GM18861 (cell line): ENCODE data around the gene PLD1.
"Not testable (repeated sequence)": the region's sequence is repeated elsewhere in the genome, so short reads cannot be mapped to it uniquely, and the experiment has no call there.

Source experiments
- ATAC-seq: cut with Tn5 transposase; IDR thresholded peaks from one replicate; pipeline ENCODE4 v1.9.1; 2021; ENCODE audit not compliant: unreplicated experiment

PLD1 gene

GRCh38 chr3:171748064-171748924 is 62.0 kb downstream of the PLD1 start:
- ATAC-seq: no peak

- no peak for ATAC-seq
Observed at GRCh38 chr3:171747223-171747920, 62.9 kb downstream of the PLD1 start.

DNA sequence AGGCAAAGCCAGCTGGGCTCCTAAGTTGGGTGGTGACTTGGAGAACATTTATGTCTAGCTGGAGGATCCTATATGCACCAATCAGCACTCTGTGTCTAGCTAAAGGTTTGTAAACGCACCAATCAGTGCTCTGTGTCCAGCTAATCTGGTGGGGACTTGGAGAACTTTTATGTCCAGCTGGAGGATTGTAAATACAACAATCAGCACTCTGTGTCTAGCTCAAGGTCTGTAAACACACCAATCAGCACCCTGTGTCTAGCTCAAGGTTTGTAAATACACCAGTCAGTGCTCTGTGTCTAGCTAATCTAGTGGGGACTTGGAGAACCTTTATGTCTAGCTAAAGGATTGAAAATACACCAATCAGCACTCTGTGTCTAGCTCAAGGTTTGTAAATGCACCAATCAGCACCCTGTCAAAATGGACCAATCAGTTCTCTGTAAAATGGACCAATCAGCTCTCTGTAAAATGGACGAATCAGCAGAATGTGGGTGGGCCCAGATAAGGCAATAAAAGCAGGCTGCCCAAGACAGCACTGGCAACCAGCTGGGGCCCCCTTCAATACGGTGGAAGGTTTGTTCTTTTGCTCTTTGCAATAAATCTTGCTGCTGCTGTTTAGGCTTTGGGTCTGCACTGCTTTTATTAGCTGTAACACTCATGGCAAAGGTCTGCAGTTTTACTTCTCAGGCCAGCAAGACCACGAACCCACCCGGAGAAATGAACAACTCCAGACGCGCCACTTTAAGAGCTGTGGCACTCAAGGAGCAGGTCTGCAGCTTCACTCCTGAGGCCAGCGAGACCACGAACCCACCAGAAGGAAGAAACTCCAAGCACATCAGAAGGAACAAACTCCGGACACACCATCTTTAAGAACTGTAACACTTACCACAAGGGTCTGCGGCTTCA is 63.7 kb downstream of the PLD1 start:
- ATAC-seq: not testable (repeated sequence)

GRCh38 chr3:171745577-171746319 is 64.5 kb downstream of the PLD1 start:
- ATAC-seq: no peak

DNA sequence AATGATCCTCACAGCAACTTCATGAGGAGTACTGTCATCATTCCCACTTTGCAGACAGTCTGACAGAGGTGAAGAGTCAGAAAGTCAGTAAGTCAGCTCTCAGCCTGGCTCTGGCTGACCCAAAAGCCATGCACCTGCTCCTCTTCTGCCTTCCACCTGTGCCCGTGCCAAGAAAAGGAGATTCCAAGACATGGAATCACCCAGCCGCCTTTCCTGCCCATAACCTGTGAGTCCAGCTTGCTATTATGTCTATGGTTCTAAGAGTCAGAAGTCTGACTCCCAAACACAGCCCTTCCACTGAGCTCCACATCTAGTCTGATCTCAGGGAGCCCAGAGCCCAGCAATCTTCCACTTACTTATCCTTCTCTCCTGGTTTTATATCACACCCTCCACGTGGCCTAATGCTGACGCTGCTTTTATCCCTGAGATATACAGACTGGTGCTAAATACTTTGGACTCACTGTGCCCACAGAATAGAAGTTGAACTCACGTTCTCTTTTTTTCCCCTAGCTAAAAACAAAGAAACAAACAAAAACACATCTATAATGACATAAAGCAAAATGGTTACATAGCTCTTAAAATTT is 66.0 kb downstream of the PLD1 start:
- ATAC-seq: no peak

DNA sequence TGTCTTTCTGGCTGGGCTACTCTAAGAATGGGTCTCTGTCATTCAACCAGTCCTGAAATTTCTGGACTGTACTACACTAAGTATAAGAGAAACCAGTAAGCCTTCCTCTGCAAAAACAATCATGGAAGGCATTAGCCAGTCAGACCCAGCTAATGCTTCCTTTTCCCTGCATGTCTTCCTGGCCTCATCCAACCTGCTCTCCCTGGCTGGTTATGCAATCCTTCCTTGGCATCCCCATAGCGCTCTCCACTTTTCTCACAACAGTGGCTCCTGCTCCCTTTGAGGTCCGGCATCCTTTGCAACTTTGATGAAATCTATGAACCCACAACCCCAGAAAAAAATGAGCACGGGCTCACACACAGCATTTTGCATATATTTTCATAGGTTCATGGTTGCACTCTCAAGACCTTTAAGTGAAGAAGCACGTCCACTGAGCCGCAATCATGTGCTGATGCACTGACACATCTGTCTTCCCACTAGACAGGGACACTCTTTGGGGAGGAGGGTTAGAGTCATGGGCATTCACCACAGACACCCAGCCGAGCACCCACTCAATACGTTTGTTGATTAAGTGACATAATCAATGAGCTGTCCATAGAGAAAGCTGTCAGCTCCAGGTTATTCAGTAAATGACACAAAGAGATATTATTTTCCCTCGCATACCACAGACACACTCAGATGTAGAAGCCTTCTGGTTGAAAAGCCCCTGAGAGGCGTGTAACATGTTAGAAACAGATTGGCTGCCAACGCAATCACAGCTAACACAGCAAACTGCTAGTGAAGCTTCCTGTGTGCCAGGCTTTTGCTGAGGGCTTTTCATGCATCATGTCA is 66.7 kb downstream of the PLD1 start:
- ATAC-seq: no peak

DNA sequence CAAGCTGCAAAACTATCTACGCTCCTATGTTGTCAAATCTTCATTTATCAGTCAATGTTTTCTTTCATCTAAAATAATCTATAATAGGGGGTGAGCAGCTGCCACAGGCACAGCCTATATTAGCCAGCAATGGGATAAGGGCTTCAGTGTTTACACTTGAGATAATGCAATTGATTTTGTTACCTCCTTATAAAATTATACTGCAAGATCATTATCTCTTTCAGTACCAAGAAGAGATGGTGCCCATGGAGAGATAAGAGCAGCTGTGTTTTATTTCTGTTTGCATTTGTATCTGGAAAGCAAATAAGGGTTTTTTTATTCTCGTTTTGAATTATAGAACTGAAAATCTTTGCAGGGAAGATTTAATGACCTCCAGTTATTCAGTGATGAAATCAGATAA is 68.9 kb downstream of the PLD1 start:
- ATAC-seq: no peak

GRCh38 chr3:171736556-171736955 is 73.7 kb downstream of the PLD1 start:
- no peak for ATAC-seq

DNA sequence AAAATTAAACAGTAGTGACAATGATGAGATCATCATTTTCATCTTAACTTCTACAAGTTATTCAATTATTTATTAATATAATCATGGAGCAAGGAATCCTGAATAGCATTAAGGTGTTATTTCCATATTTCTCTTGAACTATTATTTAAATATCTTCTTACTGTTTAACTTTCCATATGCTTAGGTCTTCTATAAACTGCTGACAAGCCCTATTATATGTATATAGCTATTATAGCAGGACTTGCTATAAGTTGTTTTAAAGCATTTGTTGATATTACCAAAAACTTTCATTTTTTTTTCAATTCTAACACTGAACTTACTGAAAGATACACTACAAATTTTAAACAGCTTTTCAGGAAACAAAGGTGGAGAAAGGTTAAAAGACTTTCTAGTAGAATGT is 76.7 kb downstream of the PLD1 start:
- no peak for ATAC-seq

DNA sequence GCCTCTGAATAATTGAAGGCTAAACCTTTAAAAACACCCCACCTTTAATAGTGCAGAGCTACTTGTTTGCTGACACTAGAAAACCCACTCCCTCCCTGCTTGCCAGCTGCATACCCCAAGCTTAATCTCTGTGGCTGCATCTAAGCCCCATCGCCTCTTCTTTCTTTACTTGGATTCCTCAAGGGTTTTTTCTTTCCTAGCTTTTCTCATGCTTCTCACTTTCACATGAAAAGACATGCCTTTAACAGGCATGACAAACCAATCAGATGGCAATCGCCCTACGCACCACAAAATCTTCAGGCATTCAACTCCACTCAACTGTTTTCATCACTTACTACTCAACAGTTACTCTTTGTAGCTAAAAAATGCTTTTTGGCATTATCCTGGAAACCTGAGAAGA is 77.5 kb downstream of the PLD1 start:
- ATAC-seq: no peak

DNA sequence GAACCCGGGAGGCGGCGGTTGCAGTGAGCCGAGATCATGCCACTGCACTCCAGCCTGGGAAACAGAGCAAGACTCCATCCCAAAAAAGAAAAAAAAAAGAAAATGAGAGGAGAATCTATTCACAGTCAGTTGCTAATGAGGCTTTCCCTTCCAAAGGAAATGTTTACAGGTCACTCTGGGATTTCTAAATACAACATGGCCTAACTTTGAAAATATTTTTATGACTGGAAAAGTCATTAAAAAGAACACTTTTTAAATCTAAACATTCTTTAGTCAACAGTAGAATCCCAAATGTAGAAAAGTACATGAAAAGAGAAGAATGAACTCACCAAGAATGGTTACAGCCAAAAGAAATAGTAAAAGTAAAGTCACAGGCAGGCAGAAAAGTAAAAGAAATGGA is 78.6 kb downstream of the PLD1 start:
- no peak for ATAC-seq

DNA sequence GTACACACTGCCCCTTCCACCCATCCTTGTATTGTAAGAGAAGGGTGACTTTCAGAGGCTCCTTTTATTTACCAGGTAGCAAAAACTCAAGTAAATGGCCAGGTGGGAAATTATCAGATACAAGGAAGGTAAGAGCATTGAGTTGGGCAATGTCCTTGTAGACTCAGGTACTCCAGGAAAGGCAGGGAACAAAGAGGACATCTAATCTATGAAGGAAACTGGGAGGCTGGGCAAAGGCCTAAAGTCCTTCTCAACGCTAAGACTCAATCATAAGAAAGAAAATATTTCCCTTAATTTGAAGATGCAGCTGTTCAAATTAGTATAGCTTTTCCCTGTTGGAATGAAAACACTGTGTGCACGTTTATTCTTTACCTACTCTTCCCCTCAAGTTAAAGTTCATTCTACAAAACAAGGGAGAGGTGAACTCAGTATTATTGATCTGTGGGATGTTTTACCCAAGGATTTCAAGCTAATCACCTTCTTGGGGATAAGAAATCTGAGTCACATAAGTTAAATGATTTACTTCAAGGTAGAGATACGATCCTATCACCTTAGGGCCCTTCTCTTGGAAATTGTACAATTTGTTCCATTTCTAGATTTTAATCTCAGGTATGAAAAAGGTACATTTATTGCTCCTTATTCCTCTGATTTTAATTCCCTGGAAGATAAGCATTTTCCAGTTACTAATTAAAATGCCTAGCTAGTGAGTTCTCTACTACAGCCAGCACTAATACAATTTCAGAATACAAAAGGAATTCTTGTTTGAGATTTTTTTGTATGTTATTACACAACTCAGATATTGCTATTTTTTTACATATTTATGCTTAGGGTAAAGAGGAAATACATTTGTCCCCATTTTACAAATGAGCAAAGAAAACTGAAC is 80.6 kb downstream of the PLD1 start:
- no peak for ATAC-seq

- no peak for ATAC-seq
Observed at GRCh38 chr3:171727288-171727687, 83.0 kb downstream of the PLD1 start.

DNA sequence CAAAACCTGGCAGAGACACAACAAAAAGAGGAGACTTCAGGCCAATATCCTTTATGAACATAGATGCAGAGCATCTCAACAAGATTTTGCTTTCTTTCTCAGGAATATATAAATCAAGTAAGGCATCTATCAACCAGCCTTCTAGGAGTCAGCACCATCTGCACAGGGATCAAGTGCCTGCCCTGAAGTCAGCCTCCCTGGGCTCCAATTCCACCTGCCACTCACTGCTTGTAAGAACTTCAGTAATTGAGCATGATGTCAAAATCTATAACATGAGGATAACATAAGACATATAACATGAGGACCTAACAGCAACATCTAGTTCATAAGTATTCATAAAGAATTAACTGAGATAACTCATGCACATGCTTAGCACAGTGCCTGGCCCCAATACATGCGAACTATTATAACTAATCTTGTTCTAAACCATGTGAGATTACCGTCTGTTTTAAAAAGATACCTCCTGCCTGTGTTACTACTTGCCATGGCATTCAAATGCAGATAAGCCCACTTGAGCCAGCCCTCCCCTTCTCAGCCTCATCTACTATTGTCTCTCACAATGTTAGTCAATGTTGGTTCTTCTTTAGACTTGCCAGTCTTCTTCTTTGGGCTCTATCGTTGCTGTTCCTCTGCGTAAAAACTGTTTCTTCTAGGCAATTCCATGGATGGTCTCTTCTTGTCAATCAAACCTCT is 91.6 kb downstream of the PLD1 start:
- no peak for ATAC-seq

DNA sequence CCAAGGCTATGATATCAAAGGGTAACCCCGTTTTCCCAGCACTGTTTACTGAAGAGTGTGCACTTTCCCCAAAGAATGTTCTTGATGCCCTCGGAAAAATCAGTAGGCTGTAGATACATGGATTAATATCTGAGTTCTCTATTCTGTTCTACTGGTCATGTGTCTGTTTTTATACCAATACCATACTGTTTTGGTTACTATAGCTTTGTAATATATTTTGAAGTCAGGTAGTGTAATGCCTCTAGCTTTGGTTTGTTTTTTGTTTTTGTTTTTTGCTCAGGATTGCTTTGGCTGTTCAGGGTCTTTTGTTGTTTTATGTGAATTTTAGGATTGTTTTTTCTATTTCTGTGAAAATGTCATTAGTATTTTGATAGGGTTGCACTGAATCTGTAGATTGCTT is 95.1 kb downstream of the PLD1 start:
- no peak for ATAC-seq

DNA sequence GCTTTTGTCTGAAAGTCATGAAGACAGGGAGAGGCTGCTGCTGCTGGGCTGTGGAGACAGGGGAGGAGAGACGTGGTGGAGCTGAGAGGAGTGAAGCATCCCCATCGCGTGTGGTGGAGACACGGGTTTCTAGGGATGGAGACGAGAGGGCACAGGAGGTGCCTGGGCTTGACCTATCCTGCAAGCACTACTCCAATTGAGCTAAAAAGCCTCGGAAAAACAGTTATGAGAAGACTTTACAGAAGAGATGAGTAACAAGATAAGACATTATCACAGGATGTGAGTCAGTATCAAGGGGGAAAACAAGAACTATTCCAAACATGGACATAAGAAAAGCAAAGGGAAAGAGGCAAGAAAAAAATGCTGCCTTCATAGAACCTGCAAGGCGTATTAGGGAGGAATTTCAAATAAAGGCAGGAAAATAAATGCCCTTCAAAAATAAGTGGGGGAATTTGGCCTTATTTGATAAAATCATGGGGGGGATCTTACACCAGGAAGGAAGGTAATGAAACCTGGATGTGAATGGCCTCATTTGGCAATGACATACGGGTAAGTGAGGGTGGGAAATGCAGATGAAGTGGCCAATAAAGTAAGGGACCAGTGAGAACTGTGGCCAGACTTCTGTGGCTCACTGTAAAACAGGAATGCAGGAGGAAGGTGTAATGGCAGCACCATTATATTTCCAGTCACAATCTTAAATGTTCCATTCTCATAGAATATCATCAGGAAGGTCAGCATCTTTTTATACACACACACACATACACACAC is 97.9 kb downstream of the PLD1 start:
- ATAC-seq: no peak

- ATAC-seq: no peak
Observed at GRCh38 chr3:171711461-171712170, 98.7 kb downstream of the PLD1 start.
